Left renal pelvis (tissue), 4 donors: ENCODE data around the gene PPP1R3G. TPM values are rescaled to one million over a fixed set of nuclear protein-coding genes. Genes with fewer than 3 reads are reported as not detected.

Source experiments
- DNase-seq, 4 donors: peaks; one replicate each; pipeline ENCODE4 v3.0.0-alpha.2; 2013; ENCODE audit warnings: low read depth in 4 of 4, low spot score in 3 of 4
- polyA plus RNA-seq, 4 donors: library from polyadenylated mRNA; unstranded; fragments of 120-200 nt; gene quantifications; one replicate each; pipeline ENCODE4 v1.2.1, GENCODE V29; 2013; ENCODE audit not compliant: insufficient read length in 4 of 4

Gene PPP1R3G
- polyA plus RNA-seq, 4 donors, result 2.0 to 2.4 (median 2.3) TPM

GRCh38 chr6:5135788-5136376 is 50.7 kb downstream of the PPP1R3G start:
- no peak for DNase-seq

- DNase-seq, result no peak
Observed at GRCh38 chr6:5136851-5137250, 51.7 kb downstream of the PPP1R3G start.

Other genes with a start within 250 kb of the PPP1R3G start
- 10 to 100 TPM; 10.9 to 13.6 (median 11.6) TPM for gene RPP40, start 81.3 kb upstream of the PPP1R3G start, polyA plus RNA-seq
- 10 to 100 TPM; 38.6 to 45.7 (median 43.1) TPM for gene LYRM4, start 175.6 kb downstream of the PPP1R3G start, polyA plus RNA-seq
- 10 to 100 TPM; 13.9 to 21.7 (median 19.6) TPM for gene FARS2, start 176.2 kb downstream of the PPP1R3G start, polyA plus RNA-seq